MM.1S (cell line): Measurements from ENCODE around the gene PDE11A.

ENCODE experiments used
- CTCF ChIP-seq: fragments of 300-600 bp; sonication (generic); IDR thresholded peaks from 2 replicates; pipeline ENCODE4 v1.5.1; 2016; ENCODE audit warnings: antibody characterized with exemption, low read length, mixed read lengths
- EZH2 ChIP-seq: fragments of 300-600 bp; sonication (generic); optimal IDR thresholded peaks from 2 replicates; pipeline ENCODE3; 2017; ENCODE audit warnings: low read depth, mild to moderate bottlenecking, antibody characterized with exemption, low read length, mixed read lengths

GRCh38 chr2:177881008-177881747, 191.4 kb downstream of the PDE11A start:
- TF ChIP-seq CTCF (no peak), EZH2 (no peak)
